Stimulated activated CD4-positive, alpha-beta T cell treated with anti-CD3 and anti-CD28 coated beads, Interleukin-2, amount 100 ng/mL, for 48 hours (primary cell): ENCODE data around the gene GRAMD4.
"Not testable (repeated sequence)": the region's sequence is repeated elsewhere in the genome, so short reads cannot be mapped to it uniquely, and the experiment has no call there.

Source experiments
- DNase-seq, 2 donors: peaks; one replicate each; pipeline ENCODE4 v3.0.0-alpha.2; 2020

Gene GRAMD4

GRCh38 chr22:46600273-46600796 lies 19.9 kb upstream of the GRAMD4 start:
- DNase-seq: no peak

GRCh38 chr22:46602025-46602424 lies 18.2 kb upstream of the GRAMD4 start:
- DNase-seq: no peak

GRCh38 chr22:46604306-46604690 lies 15.9 kb upstream of the GRAMD4 start:
- DNase-seq: peak; percentile 60 to 61

GRCh38 chr22:46605117-46605516 lies 15.1 kb upstream of the GRAMD4 start:
- DNase-seq: no peak

GRCh38 chr22:46606886-46607285 lies 13.3 kb upstream of the GRAMD4 start:
- no peak for DNase-seq

- DNase-seq: no peak
Observed at GRCh38 chr22:46607483-46608114, 12.6 kb upstream of the GRAMD4 start.

- DNase-seq: no peak
Observed at GRCh38 chr22:46609175-46609690, 11.0 kb upstream of the GRAMD4 start.

GRCh38 chr22:46609724-46610201 lies 10.4 kb upstream of the GRAMD4 start:
- DNase-seq: no peak

GRCh38 chr22:46610356-46610755 lies 9.8 kb upstream of the GRAMD4 start:
- no peak for DNase-seq

GRCh38 chr22:46611189-46611588 lies 9.0 kb upstream of the GRAMD4 start:
- DNase-seq: no peak

GRCh38 chr22:46612341-46612903 lies 7.8 kb upstream of the GRAMD4 start:
- DNase-seq: no peak

GRCh38 chr22:46612904-46613605 lies 7.1 kb upstream of the GRAMD4 start:
- peak; percentile 29 to 31 for DNase-seq

- no peak for DNase-seq
Observed at GRCh38 chr22:46613606-46614021, 6.6 kb upstream of the GRAMD4 start.

GRCh38 chr22:46614025-46614931 lies 5.9 kb upstream of the GRAMD4 start:
- peak; percentile 42 to 43 for DNase-seq

GRCh38 chr22:46617207-46617985 lies 2.8 kb upstream of the GRAMD4 start:
- DNase-seq: no peak

GRCh38 chr22:46617986-46618647 lies 2.1 kb upstream of the GRAMD4 start:
- no peak for DNase-seq

GRCh38 chr22:46618667-46619066 lies 1.5 kb upstream of the GRAMD4 start:
- DNase-seq: no peak

GRCh38 chr22:46619240-46619829 lies 851 bp upstream of the GRAMD4 start:
- no peak for DNase-seq

GRCh38 chr22:46620588-46621242 lies 529 bp downstream of the GRAMD4 start:
- DNase-seq: no peak

- DNase-seq: not testable (repeated sequence)
Observed at GRCh38 chr22:46621243-46621930, 1.2 kb downstream of the GRAMD4 start.
